ENCODE results near the gene C1QL1.

DNA sequence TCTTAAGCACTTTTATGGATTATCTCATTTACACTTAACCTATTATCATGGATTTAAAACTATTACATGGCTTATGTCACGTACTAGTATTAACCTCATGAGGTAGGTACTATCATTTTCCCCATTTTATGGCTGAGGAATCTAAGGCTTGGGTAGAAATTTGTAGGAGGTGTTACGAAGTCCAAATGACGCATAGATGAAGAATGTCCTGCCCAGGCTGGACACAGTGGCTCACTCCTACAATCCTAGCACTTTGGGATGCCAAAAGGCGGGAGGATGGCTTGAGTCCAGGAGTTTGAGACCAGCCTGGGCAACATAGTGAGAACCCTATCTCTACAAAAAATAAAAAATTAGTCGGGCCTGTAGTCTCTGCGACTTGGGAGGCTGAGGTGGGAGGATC is 4.8 kb upstream of the C1QL1 start:
- TF ChIP-seq, protein P1, sequence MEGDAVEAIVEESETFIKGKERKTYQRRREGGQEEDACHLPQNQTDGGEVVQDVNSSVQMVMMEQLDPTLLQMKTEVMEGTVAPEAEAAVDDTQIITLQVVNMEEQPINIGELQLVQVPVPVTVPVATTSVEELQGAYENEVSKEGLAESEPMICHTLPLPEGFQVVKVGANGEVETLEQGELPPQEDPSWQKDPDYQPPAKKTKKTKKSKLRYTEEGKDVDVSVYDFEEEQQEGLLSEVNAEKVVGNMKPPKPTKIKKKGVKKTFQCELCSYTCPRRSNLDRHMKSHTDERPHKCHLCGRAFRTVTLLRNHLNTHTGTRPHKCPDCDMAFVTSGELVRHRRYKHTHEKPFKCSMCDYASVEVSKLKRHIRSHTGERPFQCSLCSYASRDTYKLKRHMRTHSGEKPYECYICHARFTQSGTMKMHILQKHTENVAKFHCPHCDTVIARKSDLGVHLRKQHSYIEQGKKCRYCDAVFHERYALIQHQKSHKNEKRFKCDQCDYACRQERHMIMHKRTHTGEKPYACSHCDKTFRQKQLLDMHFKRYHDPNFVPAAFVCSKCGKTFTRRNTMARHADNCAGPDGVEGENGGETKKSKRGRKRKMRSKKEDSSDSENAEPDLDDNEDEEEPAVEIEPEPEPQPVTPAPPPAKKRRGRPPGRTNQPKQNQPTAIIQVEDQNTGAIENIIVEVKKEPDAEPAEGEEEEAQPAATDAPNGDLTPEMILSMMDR (IDR thresholded peaks at IDR 0.05), result no peak
- no peak for TF ChIP-seq POLR2A (IDR thresholded peaks at IDR 0.05)

All from ovary (tissue), 3 donors.